Gastrocnemius medialis (tissue), 4 donors: ENCODE data around the gene GARS1. TPM values are rescaled to one million over a fixed set of nuclear protein-coding genes. Genes with fewer than 3 reads are reported as not detected.

Experiments
- ATAC-seq, 2 donors: fragments of 150-250 bp; one replicate each; pipeline ENCODE4 v1.9.1; 2016
- DNase-seq, 2 donors: peaks; one replicate each; pipeline ENCODE4 v3.0.0-alpha.2; 2019
- H3K27ac ChIP-seq, 4 donors: fragments of 200-600 bp; sonication (generic); 1 replicate in 1 of 4; 2 replicates in 3 of 4; pipeline ENCODE4 v1.5.1; 2016 to 2018; ENCODE audit warnings: mild to moderate bottlenecking in 2 of 4, moderate library complexity in 1 of 4
- H3K27me3 ChIP-seq, 3 donors: fragments of 200-600 bp; sonication (generic) in 2 of 3; 1 replicate in 1 of 3; 2 replicates in 2 of 3; pipeline versions ENCODE4 v1.5.1 to v1.6.0; 2016 to 2019; ENCODE audit warnings: mild to moderate bottlenecking in 1 of 3, moderate library complexity in 1 of 3
- H3K36me3 ChIP-seq, 2 donors: fragments of 200-600 bp; sonication (generic) in 1 of 2; one replicate each; pipeline ENCODE4 v1.5.1; 2017 to 2018
- H3K4me1 ChIP-seq, 2 donors: fragments of 200-600 bp; sonication (generic) in 1 of 2; one replicate each; pipeline ENCODE4 v1.5.1; 2016 to 2017; ENCODE audit warnings: mild to moderate bottlenecking in 2 of 2
- H3K4me3 ChIP-seq, 4 donors: fragments of 200-600 bp; sonication (generic) in 3 of 4; 1 replicate in 1 of 4; 2 replicates in 3 of 4; pipeline ENCODE4 v1.5.1; 2016 to 2019; ENCODE audit warnings: mild to moderate bottlenecking in 2 of 4
- H3K9me3 ChIP-seq, 3 donors: fragments of 200-600 bp; sonication (generic) in 2 of 3; 1 replicate in 1 of 3; 2 replicates in 2 of 3; pipeline ENCODE4 v1.5.1; 2016 to 2019
- POLR2A ChIP-seq, 2 donors: fragments of 450-650 bp; IDR thresholded peaks; one replicate each; pipeline ENCODE4 v1.6.1; 2017; ENCODE audit warnings: antibody characterized with exemption in 2 of 2, mild to moderate bottlenecking in 2 of 2, moderate library complexity in 2 of 2
- in situ Hi-C, 4 donors: fragments of 200-750 bp; cut with MboI; loops; one replicate each; pipeline versions ENCODE4 v1.15.0 to v1.8.0; 2017; ENCODE audit warnings: low sequenced_read_pairs in 4 of 4
- intact Hi-C: fragments of 100-400 bp; cut with DNase I; formaldehyde crosslinking; loops from one replicate; pipeline ENCODE4 v1.15.1; 2023; ENCODE audit warnings: low total_unique reads
- total RNA-seq, 4 donors: library from RNA; depleted of rRNA; stranded (reverse); fragments of >200 nt; gene quantifications; one replicate each; pipeline versions ENCODE4 v1.1.0 to v1.2.3, GENCODE V29; 2016
- TF ChIP-seq, protein P1 (sequence below), 5 experiments: fragments of 450-650 bp in 3 of 5; fragments of 200-600 bp in 2 of 5; sonication (generic) in 2 of 5; IDR thresholded peaks in 4 of 5; conservative IDR thresholded peaks in 1 of 5; 1 replicate in 4 of 5; 2 replicates in 1 of 5; pipeline ENCODE4 v1.5.1; 2016 to 2019; ENCODE audit warnings: antibody characterized with exemption in 5 of 5, mild to moderate bottlenecking in 3 of 5, moderate library complexity in 3 of 5

Gene GARS1
- total RNA-seq, 4 donors from 2014 or later, result 52.1 to 67.7 (median 60.1) TPM

DNA sequence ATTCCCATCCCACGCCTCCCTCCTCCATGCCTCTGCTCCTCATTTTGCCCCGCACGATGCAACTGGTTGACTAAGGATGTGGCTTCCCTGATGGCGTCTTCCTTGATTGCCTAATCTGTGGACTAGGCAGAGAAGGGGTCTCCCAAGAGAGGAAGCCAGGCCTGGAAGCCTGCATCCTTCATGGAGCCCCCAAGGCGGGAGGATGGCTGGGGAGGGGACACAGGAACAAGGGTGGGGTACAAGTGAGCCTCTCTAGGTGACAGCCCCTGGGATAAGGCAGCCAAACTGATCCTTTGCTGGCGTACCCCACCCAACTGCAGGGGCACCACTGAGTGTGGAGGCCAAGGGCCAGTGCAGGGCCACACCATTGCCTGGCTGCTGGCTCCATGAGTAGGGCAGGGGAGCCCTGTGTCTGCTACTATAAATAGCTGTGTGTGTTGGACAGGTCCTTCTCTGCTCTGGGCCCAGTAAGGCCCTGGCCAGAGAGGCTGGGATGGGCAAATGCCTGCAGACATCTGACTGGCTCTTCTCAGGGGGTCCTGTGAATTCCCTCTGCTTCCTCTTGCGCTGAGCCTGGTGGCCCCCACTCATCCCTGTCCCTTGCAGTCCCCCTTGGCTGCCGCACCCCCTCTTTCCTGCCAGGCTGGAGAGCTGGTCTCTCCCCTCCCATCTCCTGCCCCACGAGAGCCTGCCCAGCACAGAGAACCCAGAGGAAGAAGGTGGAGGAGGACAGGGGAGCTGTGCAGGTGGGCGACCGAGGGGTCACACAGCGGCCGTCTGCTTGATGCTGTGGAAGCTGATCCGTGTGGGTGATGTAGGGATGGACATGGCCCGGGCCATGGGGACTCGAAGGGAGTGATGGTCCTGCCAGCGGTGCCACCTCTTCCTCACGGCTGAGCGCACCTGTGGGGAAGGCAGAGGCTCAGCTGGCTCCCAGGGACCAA lies 58.3 kb downstream of the GARS1 start:
- no peaks in the 10 kb centered on the region for H3K9me3 ChIP-seq
- H3K27ac ChIP-seq, result no peak overlapping the region
- ATAC-seq, result no peak
- no peaks in the 10 kb centered on the region for H3K4me1 ChIP-seq
- no peaks in the 10 kb centered on the region for H3K36me3 ChIP-seq
- TF ChIP-seq, protein P1, sequence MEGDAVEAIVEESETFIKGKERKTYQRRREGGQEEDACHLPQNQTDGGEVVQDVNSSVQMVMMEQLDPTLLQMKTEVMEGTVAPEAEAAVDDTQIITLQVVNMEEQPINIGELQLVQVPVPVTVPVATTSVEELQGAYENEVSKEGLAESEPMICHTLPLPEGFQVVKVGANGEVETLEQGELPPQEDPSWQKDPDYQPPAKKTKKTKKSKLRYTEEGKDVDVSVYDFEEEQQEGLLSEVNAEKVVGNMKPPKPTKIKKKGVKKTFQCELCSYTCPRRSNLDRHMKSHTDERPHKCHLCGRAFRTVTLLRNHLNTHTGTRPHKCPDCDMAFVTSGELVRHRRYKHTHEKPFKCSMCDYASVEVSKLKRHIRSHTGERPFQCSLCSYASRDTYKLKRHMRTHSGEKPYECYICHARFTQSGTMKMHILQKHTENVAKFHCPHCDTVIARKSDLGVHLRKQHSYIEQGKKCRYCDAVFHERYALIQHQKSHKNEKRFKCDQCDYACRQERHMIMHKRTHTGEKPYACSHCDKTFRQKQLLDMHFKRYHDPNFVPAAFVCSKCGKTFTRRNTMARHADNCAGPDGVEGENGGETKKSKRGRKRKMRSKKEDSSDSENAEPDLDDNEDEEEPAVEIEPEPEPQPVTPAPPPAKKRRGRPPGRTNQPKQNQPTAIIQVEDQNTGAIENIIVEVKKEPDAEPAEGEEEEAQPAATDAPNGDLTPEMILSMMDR (IDR thresholded peaks at IDR 0.05 in 4 of 5, conservative IDR thresholded peaks at IDR 0.05 in 1 of 5), result no peak
- TF ChIP-seq POLR2A (IDR thresholded peaks at IDR 0.05), result no peak
- H3K4me3 ChIP-seq, result no peak overlapping the region
- no peaks in the 10 kb centered on the region for H3K27me3 ChIP-seq
- intact Hi-C loops, result no loop called here
- in situ Hi-C loops, result no loop called here
- DNase-seq, result no peak

DNA sequence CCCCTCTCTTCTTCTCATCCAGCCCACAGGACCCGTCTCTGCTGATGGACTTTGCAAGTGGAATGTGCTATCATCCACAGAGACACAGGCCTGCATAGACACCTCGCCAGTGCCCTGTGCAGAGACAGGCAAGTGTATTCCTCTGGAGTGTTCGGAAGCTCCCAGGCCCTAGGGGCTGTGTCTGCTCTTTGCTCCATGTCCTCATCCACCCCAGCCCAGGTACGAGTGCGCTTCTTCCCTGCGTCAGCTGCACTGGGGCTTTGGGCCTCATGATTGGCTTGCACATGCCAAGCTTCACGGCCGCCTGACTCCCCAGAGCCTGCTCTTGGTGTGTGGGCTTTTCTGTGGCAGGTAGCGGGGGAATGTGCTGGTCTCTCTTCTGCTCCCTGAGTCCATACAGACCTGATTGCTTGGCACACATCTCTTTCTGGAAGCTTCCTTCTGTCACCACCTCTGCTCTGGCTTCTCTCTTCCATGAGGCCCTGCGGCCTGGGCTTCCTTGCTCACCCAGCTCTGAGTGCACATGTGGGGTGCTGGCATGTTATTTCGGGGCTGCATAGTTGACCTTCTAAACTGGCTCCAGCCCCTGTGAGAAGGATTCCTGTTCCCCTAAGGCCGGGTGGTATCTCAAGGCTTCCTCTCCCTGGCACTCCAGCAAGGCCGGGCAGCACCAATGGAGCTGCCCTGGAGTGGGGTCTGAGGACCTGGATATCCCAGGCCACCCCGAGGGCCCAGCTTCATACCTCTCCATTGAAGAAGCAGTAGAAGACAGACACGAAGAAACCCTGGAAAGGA lies 59.8 kb downstream of the GARS1 start:
- no peaks in the 10 kb centered on the region for H3K4me1 ChIP-seq
- H3K36me3 ChIP-seq, result no peaks in the 10 kb centered on the region
- H3K4me3 ChIP-seq, result no peak overlapping the region
- in situ Hi-C loops (no loop called here), intact Hi-C loops (no loop called here)
- H3K9me3 ChIP-seq, result no peaks in the 10 kb centered on the region
- no peak for DNase-seq
- no peaks in the 10 kb centered on the region for H3K27me3 ChIP-seq
- ATAC-seq, result no peak
- no peak overlapping the region for H3K27ac ChIP-seq
- TF ChIP-seq POLR2A (IDR thresholded peaks at IDR 0.05), result no peak
- TF ChIP-seq, protein P1 (IDR thresholded peaks at IDR 0.05 in 4 of 5, conservative IDR thresholded peaks at IDR 0.05 in 1 of 5), result no peak

GRCh38 chr7:30655096-30655970 lies 60.7 kb downstream of the GARS1 start:
- Histone ChIP-seq H3K27me3 (no peaks in the 10 kb centered on the region), H3K4me1 (no peaks in the 10 kb centered on the region), H3K27ac (no peak overlapping the region), H3K9me3 (no peaks in the 10 kb centered on the region), H3K36me3 (no peaks in the 10 kb centered on the region), H3K4me3 (no peak overlapping the region)
- no peak for TF ChIP-seq POLR2A (IDR thresholded peaks at IDR 0.05)
- TF ChIP-seq, protein P1 (IDR thresholded peaks at IDR 0.05 in 4 of 5, conservative IDR thresholded peaks at IDR 0.05 in 1 of 5), result no peak
- ATAC-seq (no peak), DNase-seq (no peak)
- in situ Hi-C loops, result no loop called here
- intact Hi-C loops, result no loop called here
